HCT116 (cell line): Measurements from ENCODE around the gene DOCK2. TPM values are rescaled to one million over a fixed set of nuclear protein-coding genes. Genes with fewer than 3 reads are reported as not detected.

Experiments
- ATAC-seq: fragments of 200-7000 bp; cut with Tn5 transposase; 2 replicates; pipeline ENCODE4 v1.9.1; 2020; ENCODE audit warnings: mild to moderate bottlenecking, moderate library complexity
- BruUV-seq: library from RNA; stranded (reverse); fragments of 400-500 nt; replicated peaks from 2 replicates; lab custom pipeline; 2021; lab: Mats Ljungman, UMichigan
- CTCF ChIA-PET: fragments of 300-600 bp; sonication (Branson Sonifier 250); formaldehyde crosslinking; loops from one replicate; lab custom pipeline; 2021; ENCODE audit warnings: antibody characterized with exemption; lab: Charles Lee
- POLR2A ChIA-PET: fragments of 300-600, 350-600 bp; sonication (Branson Sonifier 250); formaldehyde crosslinking; loops from one replicate; lab custom pipeline; 2021; ENCODE audit warnings: antibody characterized with exemption; lab: Charles Lee
- RAD21 ChIA-PET, 2 experiments: fragments of 300-600 bp; sonication (Branson Sonifier 250); formaldehyde crosslinking; loops; one replicate each; lab custom pipeline; 2023; ENCODE audit warnings: low total read pairs in 2 of 2; ENCODE audit not compliant: uncharacterized antibody in 2 of 2, unreplicated experiment in 2 of 2, low non-redundant PET in 1 of 2; lab: Charles Lee
- DNase-seq: peaks from one replicate; pipeline ENCODE4 v3.0.0-alpha.2; 2010; ENCODE audit warnings: low read depth, low spot score
- H2AFZ ChIP-seq: fragments of 200-600 bp; shearing (Covaris generic), sonication (generic); 2 replicates; pipeline ENCODE4 v1.6.1; 2017; ENCODE audit warnings: low read depth, mixed run types, mixed read lengths, antibody characterized with exemption, low read length; ENCODE audit not compliant: poor library complexity, severe bottlenecking
- H3K27ac ChIP-seq: 2 replicates; pipeline ENCODE4 v1.5.1; 2012; ENCODE audit warnings: low read depth, low read length
- H3K27me3 ChIP-seq: fragments of 200-600 bp; sonication (generic); 2 replicates; pipeline ENCODE4 v1.6.1; 2016; ENCODE audit warnings: mixed run types, low read length, mixed read lengths; ENCODE audit not compliant: insufficient read depth
- H3K36me3 ChIP-seq, 2 experiments: fragments of 200-500 bp in 1 of 2; fragments of 200-600 bp in 1 of 2; sonication (Bioruptor generic) in 1 of 2; sonication (generic) in 1 of 2; 2 replicates each; pipeline versions ENCODE4 v1.5.1 to v1.6.1; 2014 to 2016; ENCODE audit warnings: low read length in 2 of 2, inconsistent platforms in 1 of 2, mixed read lengths in 1 of 2, mixed run types in 1 of 2; ENCODE audit not compliant: insufficient read depth in 2 of 2, control insufficient read depth in 1 of 2
- H3K4me1 ChIP-seq, 2 experiments: fragments of 200-600 bp in 1 of 2; sonication (generic) in 1 of 2; 2 replicates each; pipeline versions ENCODE4 v1.5.1 to v1.6.1; 2012 to 2017; ENCODE audit warnings: low read length in 2 of 2, inconsistent platforms in 1 of 2, mild to moderate bottlenecking in 1 of 2, mixed read lengths in 1 of 2, mixed run types in 1 of 2, moderate library complexity in 1 of 2; ENCODE audit not compliant: insufficient read depth in 2 of 2, control insufficient read depth in 1 of 2
- H3K4me2 ChIP-seq: fragments of 200-600 bp; sonication (generic); 2 replicates; pipeline ENCODE4 v1.6.1; 2017; ENCODE audit warnings: mixed run types, low read length, mixed read lengths
- H3K4me3 ChIP-seq, 2 experiments: fragments of 200-600 bp in 1 of 2; sonication (generic) in 1 of 2; replicated peaks in 1 of 2; 2 replicates each; pipeline ENCODE4 v1.5.1; 2011 to 2016; ENCODE audit warnings: low read length in 2 of 2, control low read depth in 1 of 2, low read depth in 1 of 2, mild to moderate bottlenecking in 1 of 2, mixed read lengths in 1 of 2, mixed run types in 1 of 2
- H3K79me2 ChIP-seq: fragments of 200-600 bp; sonication (generic); 2 replicates; pipeline ENCODE4 v1.6.1; 2017; ENCODE audit warnings: mild to moderate bottlenecking, mixed run types, low read length, moderate library complexity, mixed read lengths; ENCODE audit not compliant: insufficient read depth
- H3K9ac ChIP-seq: fragments of 200-600 bp; sonication (generic); 2 replicates; pipeline ENCODE4 v1.6.1; 2016; ENCODE audit warnings: low read length, mixed read lengths
- H3K9me2 ChIP-seq: fragments of 200-600 bp; sonication (generic), shearing (Covaris generic); 2 replicates; pipeline ENCODE4 v1.6.1; 2017; ENCODE audit warnings: mixed run types, mild to moderate bottlenecking, moderate library complexity; ENCODE audit not compliant: insufficient read depth
- H3K9me3 ChIP-seq, 2 experiments: fragments of 200-500 bp in 1 of 2; fragments of 200-600 bp in 1 of 2; sonication (Bioruptor generic) in 1 of 2; sonication (generic) in 1 of 2; 2 replicates each; pipeline ENCODE4 v1.6.1; 2014 to 2017; ENCODE audit warnings: low read length in 2 of 2, mixed read lengths in 2 of 2, inconsistent platforms in 1 of 2, low read depth in 1 of 2, mild to moderate bottlenecking in 1 of 2, mixed run types in 1 of 2, moderate library complexity in 1 of 2; ENCODE audit not compliant: control insufficient read depth in 1 of 2, insufficient read depth in 1 of 2
- H4K20me1 ChIP-seq: fragments of 200-600 bp; sonication (generic), shearing (Covaris generic); 2 replicates; pipeline ENCODE4 v1.6.1; 2017; ENCODE audit warnings: mixed run types, mild to moderate bottlenecking, moderate library complexity; ENCODE audit not compliant: insufficient read depth
- CEBPB ChIP-seq: IDR thresholded peaks from 2 replicates; pipeline ENCODE4 v1.6.1; 2012; ENCODE audit warnings: low read depth
- EZH2 ChIP-seq: fragments of 200-600 bp; sonication (generic); IDR thresholded peaks from 2 replicates; pipeline ENCODE4 v1.6.1; 2017; ENCODE audit warnings: antibody characterized with exemption, mixed run types
- JUND ChIP-seq: IDR thresholded peaks from 2 replicates; pipeline ENCODE4 v1.6.1; 2012
- POLR2A ChIP-seq: IDR thresholded peaks from 2 replicates; pipeline ENCODE4 v1.7.0; 2011; ENCODE audit warnings: borderline replicate concordance; ENCODE audit not compliant: insufficient read depth, insufficient read length; ENCODE audit errors: extremely low read depth
- RAD21 ChIP-seq: IDR thresholded peaks from 2 replicates; pipeline ENCODE4 v1.6.1; 2012; ENCODE audit warnings: low read depth, mild to moderate bottlenecking
- SIN3A ChIP-seq: IDR thresholded peaks from 2 replicates; pipeline ENCODE4 v1.6.1; 2012; ENCODE audit warnings: low read depth
- SP1 ChIP-seq: IDR thresholded peaks from 2 replicates; pipeline ENCODE4 v1.6.1; 2012; ENCODE audit warnings: low read depth
- SRF ChIP-seq: IDR thresholded peaks from 2 replicates; pipeline ENCODE4 v1.6.1; 2012; ENCODE audit warnings: low read depth
- YY1 ChIP-seq: IDR thresholded peaks from 2 replicates; pipeline ENCODE4 v1.6.1; 2011; ENCODE audit warnings: low read length, low read depth, moderate library complexity, mild to moderate bottlenecking; ENCODE audit not compliant: insufficient replicate concordance; ENCODE audit errors: extremely low read depth
- ZNF274 ChIP-seq: fragments of 200-500 bp; sonication (Bioruptor generic); IDR thresholded peaks from 2 replicates; pipeline ENCODE4 v1.6.1; 2014; ENCODE audit warnings: mild to moderate bottlenecking, low read depth, low read length, inconsistent platforms
- intact Hi-C: fragments of 100-400 bp; cut with micrococcal nuclease; formaldehyde crosslinking; loops from 2 replicates; pipeline ENCODE4 v1.10.0; 2022
- total RNA-seq: library from RNA; stranded (reverse); gene quantifications from one replicate; pipeline ENCODE4 v1.2.1, GENCODE V29; 2021; ENCODE audit not compliant: unreplicated experiment
- TF ChIP-seq, protein P1 (sequence below): IDR thresholded peaks from 2 replicates; pipeline ENCODE4 v1.6.1; 2011; ENCODE audit warnings: mild to moderate bottlenecking, low read length, moderate library complexity; ENCODE audit not compliant: insufficient replicate concordance; ENCODE audit errors: extremely low read depth

Gene DOCK2
- total RNA-seq, 1 experiment from 2014 or later = 0.89 TPM

DNA sequence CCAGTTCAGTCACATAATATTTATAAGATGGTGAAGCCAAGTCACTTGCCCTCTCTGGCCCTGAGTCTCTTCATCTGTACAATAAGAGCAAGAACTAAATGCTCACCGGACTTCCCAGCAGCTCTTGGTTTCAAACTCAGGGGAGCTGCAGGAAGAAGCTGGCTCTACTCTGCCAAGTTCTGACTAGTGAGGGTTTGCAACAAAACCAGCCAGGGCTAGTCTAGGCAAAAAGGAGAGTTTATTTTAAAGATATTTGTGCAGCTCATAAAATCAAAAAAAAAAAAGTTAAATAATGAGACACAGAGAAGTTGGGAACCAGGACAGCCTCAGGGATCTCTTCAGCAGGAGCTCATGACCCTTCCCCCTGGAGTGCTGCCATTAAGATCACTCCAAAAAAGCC lies 107.3 kb downstream of the DOCK2 start (continued):
- TF ChIP-seq, protein P1, sequence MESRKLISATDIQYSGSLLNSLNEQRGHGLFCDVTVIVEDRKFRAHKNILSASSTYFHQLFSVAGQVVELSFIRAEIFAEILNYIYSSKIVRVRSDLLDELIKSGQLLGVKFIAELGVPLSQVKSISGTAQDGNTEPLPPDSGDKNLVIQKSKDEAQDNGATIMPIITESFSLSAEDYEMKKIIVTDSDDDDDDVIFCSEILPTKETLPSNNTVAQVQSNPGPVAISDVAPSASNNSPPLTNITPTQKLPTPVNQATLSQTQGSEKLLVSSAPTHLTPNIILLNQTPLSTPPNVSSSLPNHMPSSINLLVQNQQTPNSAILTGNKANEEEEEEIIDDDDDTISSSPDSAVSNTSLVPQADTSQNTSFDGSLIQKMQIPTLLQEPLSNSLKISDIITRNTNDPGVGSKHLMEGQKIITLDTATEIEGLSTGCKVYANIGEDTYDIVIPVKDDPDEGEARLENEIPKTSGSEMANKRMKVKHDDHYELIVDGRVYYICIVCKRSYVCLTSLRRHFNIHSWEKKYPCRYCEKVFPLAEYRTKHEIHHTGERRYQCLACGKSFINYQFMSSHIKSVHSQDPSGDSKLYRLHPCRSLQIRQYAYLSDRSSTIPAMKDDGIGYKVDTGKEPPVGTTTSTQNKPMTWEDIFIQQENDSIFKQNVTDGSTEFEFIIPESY = no peak
- no peak for TF ChIP-seq RAD21
- no peak for TF ChIP-seq JUND
- TF ChIP-seq EZH2 = no peak
- no peak for TF ChIP-seq SP1
- TF ChIP-seq POLR2A = no peak

DNA sequence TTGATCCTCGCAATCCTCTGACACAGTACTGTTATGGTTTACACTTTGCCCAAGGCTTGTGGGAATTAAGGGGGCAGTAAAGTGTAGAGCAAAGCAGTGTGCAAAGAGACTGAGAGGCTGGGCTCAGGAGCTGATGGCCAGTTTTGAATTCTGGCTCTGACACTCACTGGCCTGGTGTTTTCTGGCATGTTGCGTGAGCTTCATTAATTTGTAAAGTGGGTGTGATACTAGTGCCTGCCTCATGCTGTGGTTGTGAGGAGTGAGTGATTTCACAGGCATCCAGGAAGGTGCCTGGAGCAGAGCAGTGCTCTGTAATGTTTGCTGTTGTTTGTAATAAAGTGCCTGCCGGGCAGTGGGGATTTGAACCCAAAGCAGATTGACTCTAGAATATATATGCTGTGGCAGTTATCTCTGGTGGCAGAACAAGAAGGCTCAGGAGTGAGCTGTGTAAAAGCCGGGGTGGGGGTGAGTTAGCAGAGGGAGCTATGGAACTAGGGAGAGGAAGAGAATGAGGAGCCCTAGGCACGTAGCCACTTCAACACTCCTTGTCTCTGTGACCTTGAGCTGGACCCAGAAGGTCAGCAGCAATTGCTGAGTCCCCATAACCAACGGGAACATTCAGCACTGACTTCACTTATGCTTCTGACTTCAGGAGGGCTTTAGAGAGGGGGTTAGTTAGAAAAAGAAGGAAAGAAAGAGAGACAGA lies 108.5 kb downstream of the DOCK2 start:
- DNase-seq (no peak), ATAC-seq (no peak)
- Histone ChIP-seq H2AFZ (no peak overlapping the region), H3K9me3 (no peaks in the 10 kb centered on the region), H3K4me3 (no peak overlapping the region), H3K9me2 (no peaks in the 10 kb centered on the region), H4K20me1 (no peaks in the 10 kb centered on the region), H3K79me2 (no peaks in the 10 kb centered on the region), H3K27me3 (peaks cover 62% of the 10 kb centered on the region), H3K9ac (no peak overlapping the region), H3K4me1 (no peaks in the 10 kb centered on the region), H3K27ac (no peak overlapping the region), H3K36me3 (no peaks in the 10 kb centered on the region), H3K4me2 (no peak overlapping the region)
- intact Hi-C loops = no loop called here
- ChIA-PET POLR2A (no interaction called here), RAD21 (no interaction called here), CTCF (no interaction called here)
- BruUV-seq = no TSS peak
- TF ChIP-seq SIN3A = no peak
- no peak for TF ChIP-seq YY1
- TF ChIP-seq SRF = no peak
- no peak for TF ChIP-seq ZNF274
- no peak for TF ChIP-seq SP1
- no peak for TF ChIP-seq JUND
- TF ChIP-seq CEBPB = no peak
